Measurements from ENCODE around the gene MAP1S.

DNA sequence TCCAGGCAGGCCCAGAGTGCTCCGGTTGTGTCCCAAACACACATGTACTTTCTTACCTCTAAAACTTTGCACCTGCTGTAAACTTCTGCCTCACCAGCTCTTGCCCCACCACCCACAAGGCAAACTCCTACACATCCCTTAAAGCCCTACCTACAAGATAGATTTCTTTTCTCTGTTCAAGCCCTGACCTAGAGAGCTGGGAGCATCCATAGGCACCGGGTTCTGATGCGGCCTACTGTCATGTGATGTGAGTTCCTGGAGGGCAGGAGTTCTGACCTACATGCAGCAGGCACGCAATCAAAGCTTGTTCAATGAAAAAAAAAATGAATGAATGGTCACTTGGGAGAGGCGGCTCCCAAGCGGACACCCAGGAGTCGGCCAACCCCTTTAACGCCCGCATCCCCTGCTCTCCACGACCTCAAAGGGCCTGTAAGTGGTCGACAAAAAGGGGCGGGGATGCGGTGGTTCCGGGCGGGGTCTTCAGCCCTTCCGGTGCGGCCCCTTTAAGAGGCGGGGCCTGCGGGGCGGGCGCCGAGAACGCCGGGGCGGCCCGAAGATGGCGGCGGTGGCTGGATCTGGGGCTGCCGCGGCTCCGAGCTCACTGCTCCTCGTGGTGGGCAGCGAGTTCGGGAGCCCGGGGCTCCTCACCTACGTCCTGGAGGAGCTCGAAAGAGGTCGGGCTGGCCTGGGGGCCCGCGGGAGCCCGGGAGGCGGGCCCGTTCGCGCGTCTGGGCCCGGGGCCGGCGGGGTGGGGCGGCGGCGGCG is at the start of gene MAP1S:
- TF ChIP-seq HDGF (IDR thresholded peaks at IDR 0.05; ENCODE audit: borderline replicate concordance) (no peak), FOXA1 (IDR thresholded peaks at IDR 0.05) (no peak)

All from HEK293T (cell line).